Ovary (tissue), 9 donors: ENCODE data around the gene UNC93B1. TPM values are rescaled to one million over a fixed set of nuclear protein-coding genes. Genes with fewer than 3 reads are reported as not detected.

ENCODE experiments used
- DNase-seq, 5 donors: peaks; one replicate each; pipeline ENCODE4 v3.0.0-alpha.2; 2019 to 2020
- H3K27ac ChIP-seq, 2 donors: fragments of 200-600 bp; one replicate each; pipeline versions ENCODE4 v1.5.1 to v1.8.0; 2019 to 2022
- H3K27me3 ChIP-seq: fragments of 200-600 bp; one replicate; pipeline ENCODE4 v1.8.0; 2022
- H3K36me3 ChIP-seq: fragments of 200-600 bp; sonication (generic); one replicate; pipeline ENCODE4 v1.5.1; 2019
- H3K4me1 ChIP-seq: one replicate; pipeline ENCODE4 v1.8.1; 2013; ENCODE audit warnings: mild to moderate bottlenecking, moderate library complexity; ENCODE audit not compliant: insufficient read depth
- H3K4me3 ChIP-seq: fragments of 200-600 bp; sonication (generic); one replicate; pipeline ENCODE4 v1.5.1; 2017
- H3K9me3 ChIP-seq, 2 donors: fragments of 200-600 bp in 1 of 2; sonication (generic) in 1 of 2; one replicate each; pipeline versions ENCODE4 v1.5.1 to v1.8.1; 2013 to 2019; ENCODE audit warnings: mild to moderate bottlenecking in 1 of 2, moderate library complexity in 1 of 2
- CTCF ChIP-seq, 3 donors: fragments of 450-650 bp in 2 of 3; fragments of 200-600 bp in 1 of 3; IDR thresholded peaks; one replicate each; pipeline versions ENCODE4 v1.5.1 to v1.8.0; 2016 to 2022; ENCODE audit warnings: antibody characterized with exemption in 3 of 3, mild to moderate bottlenecking in 1 of 3
- EP300 ChIP-seq: sonication (generic); formaldehyde crosslinking; IDR thresholded peaks from one replicate; pipeline ENCODE4 v1.6.1; 2017; ENCODE audit warnings: antibody characterized with exemption
- POLR2A ChIP-seq: fragments of 450-650 bp; IDR thresholded peaks from one replicate; pipeline ENCODE4 v1.6.1; 2017; ENCODE audit warnings: antibody characterized with exemption, mild to moderate bottlenecking, moderate library complexity
- WGBS, 3 donors: extraction: QIAGEN DNeasy Blood & Tissue Kit in 1 of 3; methylation state at CpG; one replicate each; pipeline versions ENCODE4 v1.1.5 to v1.1.7; 2013 to 2017; 5-methylcytosine and 5-hydroxymethylcytosine counted together
- intact Hi-C, 4 donors: fragments of 100-400 bp; cut with DNase I; formaldehyde crosslinking; loops; one replicate each; pipeline versions ENCODE4 v1.11.0 to v1.15.1; 2022 to 2023
- polyA plus RNA-seq, 2 donors: library from polyadenylated mRNA; stranded (reverse); fragments of 200-250 nt in 1 of 2; fragments of 350-450 nt in 1 of 2; fragmentation: Illumina TruSeq in 1 of 2; extraction: RNeasy Lipid Tissue Mini Kit (QIAGEN cat#74804) in 1 of 2; gene quantifications; one replicate each; pipeline ENCODE4 v1.2.3, GENCODE V29; 2013 to 2014
- total RNA-seq, 7 donors: library from RNA; depleted of rRNA in 2 of 7; stranded (reverse); fragments of >200 nt in 2 of 7; fragmentation: NEBNext Ultra II Directional in 3 of 7; extraction: Animal tissue kit (Norgen Biotek cat#: 25700) in 3 of 7; gene quantifications; one replicate each; pipeline versions ENCODE4 v1.1.0 to v1.2.4, GENCODE V29; 2016 to 2023
- donor health status: DM: no; HTN: no; CAD: no; lungs with moderate emphysema.
- donor health status: DM: no; HTN: no; CAD: no.
- donor health status: Bipolar disorder and iron deficiency.
- donor health status: DM: yes; HTN: yes; CAD: no.
- donor health status: DM: no; HTN: no; CAD: no.
- donor health status: DM: yes; HTN: yes; CAD: no.

UNC93B1 gene
- total and polyA plus RNA-seq, 9 donors: 9.0 to 39.6 (median 12.0) TPM

GRCh38 chr11:68007498-68008380 is 3.8 kb upstream of the UNC93B1 start:
- intact Hi-C loops: loop anchor here in 1 of 4 donors (10.0 kb wide), 1 partner anchor 197 kb away; no protein-coding TSS in a partner anchor
- WGBS, 3 donors: 84 to 88% (median 85%) methylated on average over 16 of the region's 16 CpGs
- Histone ChIP-seq H3K36me3 (no peaks in the 10 kb centered on the region), H3K4me3 (no peak overlapping the region), H3K27me3 (no peaks in the 10 kb centered on the region), H3K4me1 (peaks cover 10% of the 10 kb centered on the region), H3K27ac (no peak overlapping the region), H3K9me3 (no peaks in the 10 kb centered on the region)
- DNase-seq: peak in 1 of 5 donors; percentile 17
- TF ChIP-seq EP300 (no peak), CTCF (IDR thresholded peaks at IDR 0.05) (no peak), POLR2A (no peak)

- intact Hi-C loops: loop anchor here in 1 of 4 donors (10.0 kb wide), 1 partner anchor 198 kb away; no protein-coding TSS in a partner anchor
- no peaks in the 10 kb centered on the region for H3K36me3 ChIP-seq
- no peaks in the 10 kb centered on the region for H3K27me3 ChIP-seq
- WGBS, 3 donors: 95% methylated on average over 7 of the region's 7 CpGs
- no peaks in the 10 kb centered on the region for H3K9me3 ChIP-seq
- H3K27ac ChIP-seq: no peak overlapping the region
- no peak overlapping the region for H3K4me3 ChIP-seq
- peaks cover 10% of the 10 kb centered on the region for H3K4me1 ChIP-seq
- TF ChIP-seq CTCF (IDR thresholded peaks at IDR 0.05) (no peak), EP300 (no peak)
- DNase-seq: peak in 1 of 5 donors; percentile 8
These were observed 2.8 kb upstream of the UNC93B1 start for GRCh38 chr11:68006606-68007166.

- 71 to 78% (median 72%) methylated on average over 14 of the region's 14 CpGs for WGBS, 3 donors
- intact Hi-C loops: loop anchor here in 1 of 4 donors (10.0 kb wide), 1 partner anchor 200 kb away; no protein-coding TSS in a partner anchor
- H3K27me3 ChIP-seq: no peaks in the 10 kb centered on the region
- no peak overlapping the region for H3K4me3 ChIP-seq
- H3K4me1 ChIP-seq: peaks cover 4% of the 10 kb centered on the region
- no peak for DNase-seq
- H3K27ac ChIP-seq: no peak overlapping the region
- no peaks in the 10 kb centered on the region for H3K9me3 ChIP-seq
- H3K36me3 ChIP-seq: no peaks in the 10 kb centered on the region
- TF ChIP-seq EP300 (no peak), POLR2A (no peak), CTCF (IDR thresholded peaks at IDR 0.05) (no peak)
These were observed 846 bp upstream of the UNC93B1 start for GRCh38 chr11:68004551-68005335.
